Kidney capillary endothelial cell (primary cell): ENCODE data around the gene MTA2.
"Not testable (repeated sequence)": the region's sequence is repeated elsewhere in the genome, so short reads cannot be mapped to it uniquely, and the experiment has no call there.

ENCODE experiments used
- DNase-seq: peaks from one replicate; pipeline ENCODE4 v3.0.0-alpha.2; 2018; ENCODE audit warnings: low spot score

MTA2 gene

GRCh38 chr11:62566247-62566646 is 35.4 kb downstream of the MTA2 start:
- DNase-seq: no peak

DNA sequence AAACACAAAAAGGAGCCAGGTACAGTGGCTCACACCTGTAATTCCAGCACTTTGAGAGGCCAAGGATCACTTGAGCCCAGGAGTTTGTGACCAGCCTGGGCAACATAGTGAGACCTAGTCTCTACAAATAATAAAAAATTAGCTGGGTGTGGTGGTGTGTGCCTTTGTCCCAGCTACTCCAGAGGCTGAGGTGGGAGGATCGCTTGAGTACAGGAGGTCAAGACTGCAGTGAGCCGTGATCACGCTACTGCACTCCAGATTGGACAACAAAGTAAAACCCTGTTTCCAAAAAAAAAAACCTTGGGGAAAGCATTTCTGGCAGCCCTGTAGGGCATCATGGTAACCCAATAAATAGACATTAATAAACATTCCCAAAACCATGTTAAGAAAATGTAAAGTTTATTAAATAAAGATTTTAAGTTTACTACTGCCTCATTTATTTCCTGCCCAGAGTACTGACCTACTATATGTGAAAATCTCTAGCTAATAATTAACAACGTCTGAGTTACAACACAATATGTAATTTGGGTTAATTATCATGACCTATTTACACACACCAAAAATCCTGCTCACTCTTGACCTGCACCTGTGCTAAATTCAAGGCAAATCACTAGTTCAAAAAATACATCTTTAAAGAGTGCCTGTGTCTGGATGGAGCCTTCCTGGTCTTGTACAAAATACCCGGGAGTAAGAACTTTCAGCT is 36.4 kb downstream of the MTA2 start:
- no peak for DNase-seq

DNA sequence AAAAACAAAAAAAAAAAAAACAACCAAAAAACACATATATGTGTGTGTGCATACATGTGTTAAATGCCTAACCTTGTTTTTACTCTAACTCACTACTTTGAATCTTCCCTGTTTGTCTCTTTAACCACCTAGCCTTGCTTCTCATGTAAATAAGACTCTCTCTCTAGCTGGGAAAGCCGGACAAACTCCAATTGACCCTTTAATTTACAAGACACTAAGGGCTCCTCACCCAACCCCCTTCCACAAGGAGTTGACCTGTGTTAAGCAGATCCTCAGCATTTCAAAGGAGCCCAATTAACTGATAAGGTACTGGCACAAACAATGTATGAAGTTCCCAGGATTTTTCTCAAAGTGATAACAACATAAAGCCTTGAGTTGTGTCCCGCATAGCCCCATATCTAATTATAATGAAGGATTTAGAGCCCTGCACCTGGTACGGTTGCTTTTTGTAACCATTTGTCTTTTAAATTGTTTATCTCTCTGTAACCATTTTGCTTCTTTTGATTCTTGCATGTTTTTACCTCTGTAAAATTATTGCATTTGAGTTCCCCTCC is 39.9 kb downstream of the MTA2 start:
- DNase-seq: not testable (repeated sequence)

- DNase-seq: peak; percentile 95
Measured at GRCh38 chr11:62560566-62561103, 41.0 kb downstream of the MTA2 start.

DNA sequence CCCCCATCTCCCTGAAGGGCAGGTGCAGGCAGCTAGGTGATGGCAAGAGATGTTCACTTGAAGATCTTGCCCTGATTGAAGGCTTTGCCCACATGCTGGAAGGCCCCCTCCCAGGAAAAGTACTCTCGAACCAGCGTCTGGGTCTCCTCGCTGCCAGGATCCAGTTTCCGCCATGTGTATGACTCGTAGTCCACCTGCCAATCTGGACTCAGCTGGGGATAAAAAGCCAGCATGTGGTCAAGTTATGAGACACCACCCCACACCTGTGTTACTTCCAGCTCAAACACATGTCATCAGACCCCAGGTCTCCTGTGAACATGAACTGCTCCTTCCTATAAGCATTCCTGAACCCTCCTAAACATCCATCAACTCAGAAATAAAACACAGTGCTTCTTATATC is 42.0 kb downstream of the MTA2 start:
- not testable (repeated sequence) for DNase-seq

- DNase-seq: no peak
Measured at GRCh38 chr11:62559204-62559603, 42.5 kb downstream of the MTA2 start.

DNA sequence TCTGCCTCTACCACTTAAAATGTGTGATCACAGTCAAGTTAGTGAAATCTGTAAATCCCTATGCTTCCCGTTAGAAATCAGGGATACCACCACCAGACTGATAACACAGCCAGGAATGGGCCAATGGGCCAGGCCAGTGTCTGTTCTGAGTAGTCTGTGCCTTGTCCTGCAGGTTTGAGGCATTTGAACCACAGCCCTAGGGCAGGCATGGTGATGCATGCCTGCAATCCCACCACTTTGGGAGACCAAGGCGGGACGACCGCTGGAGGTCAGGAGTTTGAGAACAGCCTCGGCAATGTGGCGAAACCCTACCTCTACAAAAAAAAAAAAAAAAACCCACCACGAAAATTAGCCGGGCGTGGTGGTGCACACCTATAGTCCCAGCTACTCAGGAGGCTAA is 43.0 kb downstream of the MTA2 start:
- no peak for DNase-seq

DNA sequence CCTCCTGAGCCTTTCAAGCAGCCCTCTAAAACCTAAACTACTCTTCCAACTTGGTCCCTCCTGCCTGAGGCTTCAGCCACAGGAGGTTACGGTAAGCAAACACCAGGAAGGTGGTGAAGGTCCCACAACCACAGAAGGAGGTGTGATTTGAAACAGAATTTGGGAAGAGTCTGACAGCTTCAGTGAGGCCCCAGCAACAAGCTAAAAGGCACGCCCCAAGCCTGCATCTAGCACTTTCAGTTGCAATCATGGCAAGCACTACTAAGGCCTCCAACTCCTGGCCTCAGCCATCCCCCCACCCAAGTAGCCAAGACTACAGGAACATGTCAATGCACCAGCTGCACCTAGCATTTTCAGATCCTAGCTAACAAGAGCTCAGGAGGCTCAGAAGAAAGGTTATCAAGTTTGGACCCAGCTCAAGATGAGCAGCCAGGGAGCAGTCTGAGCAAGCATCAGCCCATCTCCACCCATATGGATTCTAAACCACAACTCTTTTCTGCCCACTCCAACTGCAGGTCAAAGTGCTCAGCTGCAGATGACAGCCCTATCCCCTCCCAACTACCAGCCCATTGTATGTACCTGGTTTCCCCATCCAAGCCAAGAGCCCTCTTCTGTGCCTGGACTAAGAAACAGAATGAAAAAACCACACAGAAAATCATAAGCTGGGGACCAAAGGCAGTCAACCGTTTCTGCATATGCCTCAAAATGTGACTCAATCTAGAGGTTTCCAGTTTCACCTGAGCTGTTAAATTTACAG is 44.6 kb downstream of the MTA2 start:
- DNase-seq: no peak

DNA sequence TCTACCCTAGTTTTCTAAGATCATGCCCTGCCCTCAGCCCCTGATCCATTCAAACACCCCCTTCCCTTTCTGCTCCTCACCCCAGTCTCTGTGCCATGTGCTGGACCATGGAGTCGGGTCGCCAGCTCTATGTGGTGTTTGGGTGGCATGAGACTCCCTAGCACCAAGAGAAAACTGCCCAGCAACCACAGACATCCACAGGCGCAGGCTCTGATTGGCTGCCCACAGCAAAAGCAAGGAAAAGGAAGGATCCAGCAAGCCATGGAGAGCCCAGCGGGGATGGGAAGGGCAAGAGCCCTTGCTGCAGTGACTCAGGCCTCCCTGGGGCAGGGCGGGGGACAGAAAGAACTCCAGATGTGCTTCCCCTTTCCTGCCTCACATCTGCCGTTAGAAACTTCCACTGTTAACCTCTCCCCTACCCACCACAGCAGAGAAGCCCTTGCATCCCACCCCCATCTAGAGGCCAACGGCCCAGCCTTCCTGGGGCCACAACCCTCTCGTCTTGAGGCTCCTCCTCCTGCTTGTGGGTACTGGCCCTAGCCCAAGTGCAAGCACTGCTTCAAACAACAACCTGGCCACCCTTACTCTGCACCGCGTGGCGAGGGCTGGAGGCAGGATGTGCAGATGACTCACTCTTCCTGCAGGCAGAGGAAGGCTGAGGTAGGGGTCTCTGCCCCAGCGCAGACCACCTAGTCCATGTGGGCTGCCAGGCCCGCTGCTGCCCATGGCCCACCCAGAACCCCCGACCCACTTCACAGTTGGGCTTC is 45.4 kb downstream of the MTA2 start:
- DNase-seq: peak; percentile 93

- DNase-seq: no peak
Measured at GRCh38 chr11:62555464-62556107, 46.1 kb downstream of the MTA2 start.

DNA sequence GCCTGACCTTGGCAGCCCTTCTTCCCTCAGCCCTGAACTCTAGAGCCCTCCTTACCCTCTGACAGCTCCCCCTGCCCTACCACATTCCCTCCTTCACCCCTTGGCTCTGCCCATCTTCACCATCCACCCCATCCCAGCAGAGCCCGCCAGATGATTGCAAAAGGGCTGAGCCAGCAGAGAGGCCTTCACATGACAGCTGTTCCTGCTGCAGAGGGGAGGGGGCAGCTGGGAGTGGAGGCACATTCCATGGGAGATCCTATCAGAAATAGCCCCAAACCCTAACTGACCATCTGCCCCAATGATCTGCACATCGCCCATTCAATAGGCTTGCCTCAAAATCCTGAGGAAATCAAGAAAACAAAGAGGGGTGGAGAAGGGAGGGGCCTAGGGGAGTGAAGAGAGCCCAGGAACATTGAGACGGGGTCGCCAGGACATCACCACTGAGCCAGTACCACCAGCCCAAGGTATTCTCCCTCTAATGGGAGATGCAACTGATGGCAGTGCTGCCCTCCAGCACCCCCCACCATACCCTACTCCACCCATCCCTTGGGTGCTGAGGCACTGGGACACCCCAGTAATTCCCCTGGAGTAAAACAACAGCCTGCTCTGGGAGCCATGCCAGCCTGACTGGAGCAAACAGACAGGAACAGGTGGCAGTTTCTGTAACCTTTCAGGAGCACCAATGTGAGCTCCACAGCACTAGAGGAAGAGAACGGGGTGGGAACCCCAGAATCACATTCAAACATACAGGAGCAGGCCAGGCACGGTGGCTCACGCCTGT is 47.1 kb downstream of the MTA2 start:
- DNase-seq: no peak

GRCh38 chr11:62553839-62554361 is 47.8 kb downstream of the MTA2 start:
- DNase-seq: peak; percentile 85

- DNase-seq: peak; percentile 93
Measured at GRCh38 chr11:62553080-62553838, 48.4 kb downstream of the MTA2 start.

DNA sequence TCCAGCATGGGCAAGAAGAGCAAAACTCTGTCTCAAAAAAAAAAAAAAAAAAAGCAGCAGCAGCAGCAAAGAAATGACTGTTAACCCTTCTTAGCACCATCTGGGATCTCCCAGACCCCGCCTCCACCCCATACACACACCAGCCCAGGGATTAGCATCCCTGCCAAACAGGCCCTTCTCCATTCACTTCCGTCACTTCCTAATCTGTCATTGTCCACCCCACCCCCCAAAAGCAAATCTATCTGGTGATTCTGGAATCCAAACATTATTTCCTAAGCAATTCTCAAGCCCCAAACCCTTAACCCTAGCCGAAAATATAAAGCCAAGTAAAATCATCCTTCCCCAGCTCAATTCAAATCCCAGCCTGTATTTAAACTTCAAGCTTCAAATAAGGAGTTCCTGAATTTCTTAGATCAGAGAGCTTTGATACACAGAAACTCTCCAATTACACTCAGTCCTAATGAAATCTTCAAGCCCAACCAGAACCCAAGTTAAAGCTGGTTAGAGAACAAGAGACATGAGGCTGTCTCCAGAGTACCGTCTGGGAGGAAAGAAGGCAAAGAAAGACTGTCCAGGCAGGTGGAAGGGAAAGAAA is 49.1 kb downstream of the MTA2 start:
- no peak for DNase-seq

DNA sequence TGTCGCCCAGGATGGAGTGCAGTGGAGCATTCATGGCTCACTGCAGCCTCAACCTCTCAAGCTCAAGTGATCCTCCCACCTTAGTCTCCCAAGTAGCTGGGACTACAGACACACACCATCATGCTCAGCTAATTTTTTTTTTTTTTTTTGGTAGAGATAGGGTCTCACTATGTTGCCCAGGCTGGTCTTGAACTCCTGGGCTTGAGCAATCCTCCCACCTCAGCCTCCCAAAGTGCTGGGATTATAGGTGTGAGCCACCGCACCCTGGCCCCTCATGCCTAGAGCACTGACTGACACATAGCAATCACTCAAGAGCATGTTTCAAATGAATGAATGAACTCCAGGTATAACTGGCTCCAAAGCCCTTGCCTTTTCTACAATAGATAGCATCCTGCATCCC is 51.2 kb downstream of the MTA2 start:
- not testable (repeated sequence) for DNase-seq

- DNase-seq: no peak
Measured at GRCh38 chr11:62548545-62549335, 52.9 kb downstream of the MTA2 start.

GRCh38 chr11:62547691-62548281 is 53.9 kb downstream of the MTA2 start:
- DNase-seq: no peak

DNA sequence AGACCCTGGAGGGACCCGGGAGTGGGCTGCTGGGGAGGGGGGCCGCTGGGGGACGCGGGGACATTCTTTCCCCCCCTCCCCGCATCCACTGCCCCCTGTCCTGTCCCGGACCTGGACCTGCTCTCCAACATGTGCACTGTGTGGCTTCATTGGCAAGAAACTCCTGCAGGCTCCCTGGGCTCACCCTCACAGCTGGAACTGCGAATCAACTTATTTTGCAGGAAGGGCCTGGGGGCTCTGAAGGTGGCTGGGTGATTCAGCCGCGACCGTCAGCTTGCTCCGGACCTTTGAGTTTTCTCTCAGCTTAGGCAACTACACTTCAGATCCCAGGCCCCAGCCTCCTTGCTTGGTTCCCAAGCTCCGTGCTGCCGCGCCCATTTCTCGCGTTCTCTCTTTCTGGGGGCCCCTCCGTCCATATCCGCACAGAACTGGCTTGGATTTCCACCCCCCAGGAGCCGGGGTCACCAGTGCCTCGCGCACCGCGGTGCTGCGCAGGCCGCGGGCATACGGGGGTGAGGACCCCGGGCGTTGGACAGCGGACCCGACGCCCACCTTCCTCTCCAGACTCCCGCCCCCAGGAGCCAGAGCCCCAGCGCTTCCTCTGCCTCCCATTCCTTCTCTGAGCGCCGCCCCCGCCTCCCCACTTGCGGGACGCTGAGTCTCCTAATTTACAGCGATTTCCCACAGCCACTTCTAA is 54.6 kb downstream of the MTA2 start:
- DNase-seq: peak; percentile 48
